Bladder microvascular endothelial cell (primary cell): ENCODE measurements around the gene STARD7. TPM values are rescaled to one million over a fixed set of nuclear protein-coding genes. Genes with fewer than 3 reads are reported as not detected.

Experiments used
- total RNA-seq: library from RNA; depleted of rRNA; stranded (reverse); fragments of >200 nt; gene quantifications from 2 replicates; pipeline ENCODE4 v1.2.3, GENCODE V29; 2014

Gene STARD7, protein sequence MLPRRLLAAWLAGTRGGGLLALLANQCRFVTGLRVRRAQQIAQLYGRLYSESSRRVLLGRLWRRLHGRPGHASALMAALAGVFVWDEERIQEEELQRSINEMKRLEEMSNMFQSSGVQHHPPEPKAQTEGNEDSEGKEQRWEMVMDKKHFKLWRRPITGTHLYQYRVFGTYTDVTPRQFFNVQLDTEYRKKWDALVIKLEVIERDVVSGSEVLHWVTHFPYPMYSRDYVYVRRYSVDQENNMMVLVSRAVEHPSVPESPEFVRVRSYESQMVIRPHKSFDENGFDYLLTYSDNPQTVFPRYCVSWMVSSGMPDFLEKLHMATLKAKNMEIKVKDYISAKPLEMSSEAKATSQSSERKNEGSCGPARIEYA
- total RNA-seq, result 122 and 254 TPM in 2 replicates

DNA sequence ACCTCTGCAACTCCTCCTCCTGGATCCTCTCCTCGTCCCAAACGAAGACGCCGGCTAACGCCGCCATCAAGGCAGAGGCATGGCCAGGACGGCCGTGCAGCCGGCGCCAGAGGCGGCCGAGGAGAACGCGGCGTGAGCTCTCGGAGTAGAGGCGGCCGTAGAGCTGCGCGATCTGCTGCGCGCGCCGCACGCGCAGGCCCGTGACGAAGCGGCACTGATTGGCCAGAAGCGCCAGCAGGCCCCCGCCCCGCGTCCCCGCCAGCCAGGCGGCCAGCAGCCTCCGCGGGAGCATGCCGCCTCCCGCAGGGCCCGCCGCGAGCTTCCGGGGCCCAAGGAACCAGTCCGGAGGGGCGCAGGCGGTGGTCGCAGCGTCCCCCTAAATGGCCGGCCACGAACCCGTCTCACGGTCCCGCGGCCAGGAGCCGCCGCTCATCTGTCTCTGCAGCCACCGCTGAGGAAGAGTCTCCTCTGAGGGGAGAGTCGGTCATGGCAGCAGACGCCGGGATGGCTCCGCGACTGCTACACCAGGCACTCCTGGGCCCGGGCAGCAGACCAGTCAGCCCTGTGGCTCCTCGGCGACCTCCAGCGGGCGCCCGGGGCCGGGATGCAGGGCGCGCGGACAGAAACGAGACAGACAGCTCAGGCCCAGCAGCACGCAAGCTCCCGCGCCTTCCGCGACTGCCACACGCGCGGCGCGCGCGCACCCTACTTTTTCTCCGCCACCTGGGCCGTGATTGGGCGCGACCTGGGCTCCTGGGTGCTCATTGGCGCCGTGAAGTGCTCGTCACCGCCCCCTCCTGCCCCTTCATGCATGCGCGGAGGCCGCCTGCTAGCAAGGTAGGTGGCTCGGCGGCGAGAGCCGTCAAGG, at the start of gene STARD7:
Gene STARD7, minus strand, starts transcription at position 685 of the 868 bp plus-strand sequence. Its CDS starts 393 bp downstream, at position 292.

DNA sequence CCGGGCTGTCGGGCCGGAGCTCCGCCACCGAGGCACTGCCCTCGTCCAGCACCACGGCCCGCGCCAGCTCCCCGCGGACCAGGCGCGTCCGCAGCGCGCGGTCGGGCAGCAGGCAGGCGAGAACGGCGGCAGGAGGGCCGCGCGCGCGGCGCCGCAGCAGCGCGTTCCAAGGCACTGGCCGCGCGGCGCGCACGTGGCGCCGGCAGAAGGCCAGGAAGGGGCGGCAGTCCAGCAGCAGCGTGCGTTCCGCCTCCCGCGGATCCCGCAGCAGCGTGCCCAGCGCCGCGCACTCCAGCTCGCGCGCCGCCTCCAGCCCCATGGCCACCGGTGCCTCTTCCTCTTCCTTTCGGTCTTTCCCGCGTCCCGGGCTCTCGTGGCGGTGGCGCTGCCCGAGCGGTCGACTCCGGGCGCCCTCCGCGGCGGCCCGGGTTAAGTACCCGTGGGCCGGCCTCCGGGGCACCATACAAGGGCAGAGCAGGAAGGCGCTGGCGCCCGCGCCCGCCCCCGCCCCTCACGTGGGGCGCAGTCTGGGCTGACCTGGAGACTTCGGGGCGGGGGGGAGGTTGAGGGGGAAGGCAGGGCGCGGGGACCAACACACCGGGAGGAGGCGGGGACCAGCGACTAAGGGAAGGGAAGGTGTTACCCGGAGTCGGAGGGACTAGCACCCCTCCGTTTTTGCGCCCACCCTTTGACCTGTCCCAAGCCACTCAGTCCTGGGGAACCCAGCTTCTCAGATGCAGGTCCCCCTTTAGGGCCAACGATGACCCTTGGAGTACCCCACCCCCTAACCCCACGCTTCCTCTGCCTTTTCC, 63.4 kb downstream of the STARD7 start, which contains the start of gene DUSP2:
Gene DUSP2, minus strand, starts transcription at position 405 of the 812 bp plus-strand sequence. Its CDS starts 86 bp downstream, at position 319.

DNA sequence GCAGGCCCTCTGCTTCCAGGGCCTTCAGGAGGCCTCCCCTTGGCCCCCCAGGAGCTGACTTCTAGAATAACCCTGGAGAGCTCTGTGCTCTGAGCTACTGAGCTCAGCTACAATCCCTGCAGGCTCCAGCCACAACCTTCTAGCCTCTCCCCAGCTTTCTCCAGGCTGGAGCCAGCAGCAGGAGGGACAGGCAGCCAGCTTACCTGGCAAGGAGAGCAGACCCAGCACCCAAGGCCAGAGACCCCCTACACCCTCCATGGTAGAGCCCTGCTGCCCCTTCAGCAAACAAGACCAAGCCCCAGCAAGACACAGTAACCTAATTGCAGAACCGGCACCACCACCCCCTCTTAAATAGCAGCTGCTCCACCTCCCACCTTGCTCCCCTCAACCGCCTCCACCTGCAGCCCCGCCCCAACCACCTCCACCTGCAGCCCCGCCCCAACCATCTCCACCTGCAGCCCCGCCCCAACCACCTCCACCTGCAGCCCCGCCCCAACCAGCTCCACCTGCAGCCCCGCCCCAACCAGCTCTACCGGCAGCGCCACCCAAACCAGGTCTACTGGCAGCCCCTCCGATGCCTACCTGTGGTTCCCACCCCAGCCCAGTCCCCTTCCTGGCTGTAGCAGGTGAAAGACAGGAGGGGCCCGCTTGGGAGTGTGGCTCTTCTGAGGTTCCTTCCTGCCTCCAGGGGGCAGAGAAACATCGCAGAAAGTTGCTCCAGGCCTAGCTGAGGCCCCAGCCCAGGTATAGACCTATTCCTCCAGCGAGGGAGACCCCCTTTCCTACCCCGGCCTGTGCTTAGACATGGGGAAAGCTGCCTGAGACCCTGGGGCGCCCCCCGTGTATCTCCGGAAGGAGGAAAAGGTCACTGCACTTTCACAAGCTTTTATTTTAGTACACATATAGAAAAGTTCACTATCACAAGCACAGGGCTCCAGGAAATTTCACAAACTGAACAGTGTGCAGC, 70.2 kb downstream of the STARD7 start, which contains the start of gene ASTL:
Gene ASTL, minus strand, starts transcription at position 324 of the 967 bp plus-strand sequence. Its CDS starts 66 bp downstream, at position 258.

Other genes starting within 250 kb of the STARD7 start
- 18.8 and 68.9 TPM in 2 replicates for gene ANKRD36C, start 217.0 kb downstream of the STARD7 start, total RNA-seq
- 11.3 and 13.9 TPM in 2 replicates for gene GPAT2, start 173.9 kb downstream of the STARD7 start, total RNA-seq
- gene ADRA2B, start 92.3 kb downstream of the STARD7 start, total RNA-seq, result 0.06 TPM in 1 of 2 replicates, not detected in the other
- not detected in 2 replicates for gene ASTL, start 70.3 kb downstream of the STARD7 start, total RNA-seq
- 0.49 and 0.63 TPM in 2 replicates for gene DUSP2, start 63.4 kb downstream of the STARD7 start, total RNA-seq
- 13.0 and 24.8 TPM in 2 replicates for gene TMEM127, start 57.2 kb upstream of the STARD7 start, total RNA-seq
- 54.2 and 92.6 TPM in 2 replicates for gene CIAO1, start 57.4 kb upstream of the STARD7 start, total RNA-seq
- gene SNRNP200, start 96.7 kb upstream of the STARD7 start, total RNA-seq, result 49.4 and 106 TPM in 2 replicates
- gene ITPRIPL1, start 116.5 kb upstream of the STARD7 start, total RNA-seq, result 4.7 and 11.0 TPM in 2 replicates
- gene NCAPH, start 126.9 kb upstream of the STARD7 start, total RNA-seq, result 13.3 and 23.6 TPM in 2 replicates